22Rv1 (cell line): ENCODE measurements around the gene CAMKMT.
"Not testable (repeated sequence)": the region's sequence is repeated elsewhere in the genome, so short reads cannot be mapped to it uniquely, and the experiment has no call there.

Source experiments
- H3K27ac ChIP-seq: fragments of 450-650 bp; 2 replicates; pipeline ENCODE4 v1.5.1; 2017
- ZFX ChIP-seq: fragments of 450-650 bp; IDR thresholded peaks from 2 replicates; pipeline ENCODE4 v1.6.1; 2017; ENCODE audit warnings: antibody characterized with exemption, borderline replicate concordance
- TF ChIP-seq, protein P1 (sequence below): fragments of 450-650 bp; IDR thresholded peaks from 2 replicates; pipeline ENCODE4 v1.5.1; 2017; ENCODE audit warnings: mild to moderate bottlenecking

Gene CAMKMT

DNA sequence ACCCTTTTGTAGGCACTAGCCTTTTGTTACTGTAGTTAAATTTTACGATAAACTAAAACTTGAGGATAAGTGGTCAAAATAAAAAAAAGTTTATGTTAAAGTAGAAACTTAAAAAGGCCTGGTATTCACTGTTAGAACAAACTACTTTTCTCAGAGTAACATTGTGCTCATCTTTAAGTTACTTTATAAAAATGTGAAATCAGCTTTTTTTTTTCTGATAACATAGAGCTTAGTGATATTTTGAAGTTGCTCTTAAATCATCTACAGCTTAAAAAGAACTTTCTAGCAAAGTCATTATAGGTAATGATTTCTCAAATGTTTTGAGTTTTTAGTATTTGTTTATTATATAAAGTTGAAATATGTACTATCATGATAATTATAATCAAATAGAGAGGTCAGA, 125.3 kb downstream of the CAMKMT start:
- no peak overlapping the region for H3K27ac ChIP-seq
- TF ChIP-seq ZFX = no peak

DNA sequence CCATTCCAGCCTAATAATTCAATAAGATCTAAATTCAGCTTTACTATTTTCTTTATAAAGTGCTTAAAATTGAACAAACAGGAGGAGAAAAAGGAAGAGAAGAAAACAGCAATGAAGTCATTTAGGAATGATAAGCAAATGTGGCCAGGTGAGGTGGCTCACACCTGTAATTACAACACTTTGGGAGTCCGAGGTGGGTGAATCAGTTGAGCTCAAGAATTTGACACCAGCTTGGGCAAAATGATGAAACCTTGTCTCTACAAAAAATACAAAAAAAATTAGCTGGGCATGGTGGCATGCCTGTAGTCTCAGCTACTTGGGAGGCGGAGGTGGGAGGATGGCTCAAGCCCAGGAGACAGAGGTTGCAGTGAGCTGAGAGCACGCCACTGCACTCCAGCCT, 129.0 kb downstream of the CAMKMT start:
- H3K27ac ChIP-seq = no peak overlapping the region
- TF ChIP-seq, protein P1, sequence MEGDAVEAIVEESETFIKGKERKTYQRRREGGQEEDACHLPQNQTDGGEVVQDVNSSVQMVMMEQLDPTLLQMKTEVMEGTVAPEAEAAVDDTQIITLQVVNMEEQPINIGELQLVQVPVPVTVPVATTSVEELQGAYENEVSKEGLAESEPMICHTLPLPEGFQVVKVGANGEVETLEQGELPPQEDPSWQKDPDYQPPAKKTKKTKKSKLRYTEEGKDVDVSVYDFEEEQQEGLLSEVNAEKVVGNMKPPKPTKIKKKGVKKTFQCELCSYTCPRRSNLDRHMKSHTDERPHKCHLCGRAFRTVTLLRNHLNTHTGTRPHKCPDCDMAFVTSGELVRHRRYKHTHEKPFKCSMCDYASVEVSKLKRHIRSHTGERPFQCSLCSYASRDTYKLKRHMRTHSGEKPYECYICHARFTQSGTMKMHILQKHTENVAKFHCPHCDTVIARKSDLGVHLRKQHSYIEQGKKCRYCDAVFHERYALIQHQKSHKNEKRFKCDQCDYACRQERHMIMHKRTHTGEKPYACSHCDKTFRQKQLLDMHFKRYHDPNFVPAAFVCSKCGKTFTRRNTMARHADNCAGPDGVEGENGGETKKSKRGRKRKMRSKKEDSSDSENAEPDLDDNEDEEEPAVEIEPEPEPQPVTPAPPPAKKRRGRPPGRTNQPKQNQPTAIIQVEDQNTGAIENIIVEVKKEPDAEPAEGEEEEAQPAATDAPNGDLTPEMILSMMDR = no peak
- TF ChIP-seq ZFX = no peak

DNA sequence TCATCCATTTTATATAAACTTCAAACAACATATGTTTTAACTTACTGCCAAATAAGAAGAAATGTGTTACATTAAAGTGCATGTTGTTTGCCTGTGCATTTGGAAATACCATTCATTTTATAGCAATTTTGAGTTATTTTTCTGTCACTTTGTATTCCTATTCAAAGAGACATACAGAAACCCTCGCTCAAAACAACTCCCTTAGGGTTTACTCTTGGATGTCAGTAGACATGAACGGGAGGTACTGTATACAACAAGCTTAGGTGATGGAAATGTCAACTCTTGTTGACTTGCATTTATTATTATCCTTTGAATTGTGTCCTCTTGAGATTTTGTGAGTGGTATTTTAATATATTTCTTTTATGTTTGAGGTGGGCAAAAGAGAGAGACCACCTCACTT, 132.3 kb downstream of the CAMKMT start:
- TF ChIP-seq ZFX = no peak
- TF ChIP-seq, protein P1 = no peak
- H3K27ac ChIP-seq = no peak overlapping the region

DNA sequence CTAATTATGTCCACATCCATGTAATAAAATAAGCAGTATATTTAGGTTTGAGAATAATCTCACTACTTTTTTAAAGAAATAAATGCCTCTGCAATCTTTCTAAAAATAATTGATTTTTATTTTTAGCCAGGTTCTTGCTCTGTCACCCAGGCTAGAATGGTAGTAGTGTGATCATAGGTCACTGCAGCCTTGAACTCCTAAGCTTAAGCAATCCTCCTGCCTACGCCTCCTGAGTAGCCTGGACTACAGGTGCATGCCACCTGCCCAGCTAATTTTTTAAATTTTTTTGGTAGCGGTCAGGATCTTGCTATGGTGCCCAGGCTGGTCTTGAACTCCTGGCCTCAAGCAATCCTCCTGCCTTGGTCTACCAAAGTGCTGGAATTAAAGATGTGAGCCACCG, 133.3 kb downstream of the CAMKMT start:
- no peak for TF ChIP-seq ZFX
- TF ChIP-seq, protein P1 = no peak

DNA sequence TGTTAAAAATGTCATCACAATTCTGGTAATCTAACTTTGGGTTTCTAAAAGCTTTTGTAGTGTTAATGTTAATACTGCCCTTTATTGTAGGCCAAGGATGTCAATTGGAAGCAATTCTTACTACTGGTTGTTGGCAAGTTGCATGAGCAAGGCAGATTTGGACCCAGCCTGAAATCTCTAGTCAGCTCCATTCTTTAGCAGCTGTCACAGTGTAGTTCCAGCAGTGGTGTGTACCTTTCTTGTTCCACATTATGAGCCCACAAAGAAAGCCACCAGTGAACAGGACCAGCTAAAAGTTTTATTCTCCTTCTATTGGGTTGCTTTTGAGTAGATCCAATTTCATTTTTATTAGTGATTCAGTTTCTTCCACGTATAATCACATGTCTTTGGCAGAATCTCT, 133.8 kb downstream of the CAMKMT start:
- no peak for TF ChIP-seq ZFX
- TF ChIP-seq, protein P1 = no peak
- no peak overlapping the region for H3K27ac ChIP-seq

More for the DNA sequence above, 133.3 kb downstream of the CAMKMT start:
- no peak overlapping the region for H3K27ac ChIP-seq

DNA sequence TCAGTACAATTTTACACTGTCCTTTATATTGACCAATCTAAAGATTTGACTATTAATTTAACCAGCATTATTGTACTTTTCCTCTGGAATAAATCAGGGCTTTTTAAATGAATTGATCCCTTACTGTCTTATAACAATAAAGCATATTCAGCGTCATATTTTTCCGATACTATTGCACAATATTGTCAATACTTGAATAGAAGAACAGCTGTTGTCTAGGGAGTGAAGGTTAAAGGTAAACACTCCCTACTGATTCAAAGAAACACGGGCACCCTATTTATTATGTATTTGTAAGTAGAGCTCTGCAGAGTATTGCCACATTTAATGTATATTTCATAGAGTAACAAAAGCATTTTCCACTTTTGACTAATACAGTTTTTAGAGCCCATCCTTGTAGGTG, 134.4 kb downstream of the CAMKMT start:
- TF ChIP-seq ZFX = no peak
- TF ChIP-seq, protein P1 = no peak

DNA sequence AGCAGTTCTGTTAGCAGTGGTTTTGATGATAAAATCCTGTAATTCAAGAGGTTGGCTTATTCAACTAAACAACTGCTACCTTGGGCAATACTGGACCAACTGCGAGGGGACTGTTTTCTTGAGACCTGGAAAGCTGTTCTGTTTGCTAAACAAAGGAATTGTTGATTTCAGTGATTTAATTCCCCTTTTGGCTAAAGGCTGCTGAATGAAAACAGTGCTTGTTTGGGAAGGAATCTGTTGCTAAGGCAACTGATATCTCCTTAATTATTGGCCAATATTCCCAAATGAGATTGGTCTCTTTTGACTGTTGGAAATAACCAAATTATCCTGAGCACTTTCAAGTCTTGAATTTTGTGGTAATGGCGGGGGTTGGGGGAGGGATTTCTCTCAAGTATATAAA, 136.8 kb downstream of the CAMKMT start:
- H3K27ac ChIP-seq = no peak overlapping the region
- no peak for TF ChIP-seq ZFX
- TF ChIP-seq, protein P1 = no peak

More for the DNA sequence above, 134.4 kb downstream of the CAMKMT start:
- H3K27ac ChIP-seq = no peak overlapping the region

DNA sequence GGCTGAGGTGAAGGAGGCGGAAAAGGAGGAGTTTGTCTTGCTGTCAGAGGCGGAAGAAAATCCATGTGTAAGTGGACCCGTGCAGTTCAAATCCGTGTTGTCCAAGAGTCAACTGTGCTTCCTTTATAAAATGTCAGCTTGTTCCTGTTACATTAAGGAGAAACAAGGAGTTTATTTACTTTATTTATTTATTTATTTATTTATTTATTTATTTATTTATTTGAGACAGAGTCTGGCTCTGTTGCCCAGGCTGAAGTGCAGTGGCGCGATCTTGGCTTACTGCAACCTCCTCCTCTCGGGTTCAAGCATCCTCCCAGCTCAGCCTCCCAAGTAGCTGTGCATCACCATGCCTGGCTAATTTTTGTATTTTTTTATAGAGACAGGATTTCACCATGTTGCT, 143.9 kb downstream of the CAMKMT start:
- not testable (repeated sequence) for H3K27ac ChIP-seq
